Caco-2 (cell line): ENCODE data around the gene RSPH4A. TPM values are rescaled to one million over a fixed set of nuclear protein-coding genes. Genes with fewer than 3 reads are reported as not detected.

Experiments used
- BruUV-seq: library from RNA; stranded (reverse); fragments of 400-500 nt; replicated peaks from 2 replicates; lab custom pipeline; 2021; lab: Mats Ljungman, UMichigan
- CTCF ChIA-PET: fragments of 300-600 bp; sonication (Branson Sonifier 250); formaldehyde crosslinking; loops from one replicate; lab custom pipeline; 2022; ENCODE audit warnings: antibody characterized with exemption; lab: Charles Lee
- POLR2A ChIA-PET: fragments of 300-600 bp; sonication (Branson Sonifier 250); formaldehyde crosslinking; loops from one replicate; lab custom pipeline; 2022; ENCODE audit warnings: antibody characterized with exemption; lab: Charles Lee
- DNase-seq, 2 experiments: peaks; one replicate each; pipeline versions ENCODE4 v3.0.0 to v3.0.0-alpha.2; 2020 to 2022
- H3K27me3 ChIP-seq: replicated peaks from 2 replicates; pipeline ENCODE4 v1.6.0; 2011; ENCODE audit warnings: low read length; ENCODE audit not compliant: control insufficient read depth, insufficient read depth
- H3K36me3 ChIP-seq: 2 replicates; pipeline ENCODE4 v1.5.1; 2011; ENCODE audit warnings: low read length; ENCODE audit not compliant: control insufficient read depth, insufficient read depth
- H3K4me1 ChIP-seq: fragments of 250-450 bp; sonication (Bioruptor Pico); 2 replicates; pipeline ENCODE4 v1.5.1; 2020; ENCODE audit warnings: mild to moderate bottlenecking
- H3K4me3 ChIP-seq: 2 replicates; pipeline ENCODE4 v1.5.1; 2011; ENCODE audit warnings: low read depth, mild to moderate bottlenecking, control low read depth, low read length
- H3K9me3 ChIP-seq: fragments of 250-450 bp; sonication (Bioruptor Pico); 2 replicates; pipeline ENCODE4 v1.5.1; 2020; ENCODE audit warnings: mild to moderate bottlenecking, moderate library complexity
- H3K27ac Mint-ChIP-seq: one replicate; pipeline ENCODE4 v1.8.0; 2022; ENCODE audit warnings: mixed read lengths; ENCODE audit not compliant: unreplicated experiment
- H3K27me3 Mint-ChIP-seq: one replicate; pipeline ENCODE4 v1.8.0; 2022; ENCODE audit warnings: mixed read lengths; ENCODE audit not compliant: insufficient read depth, unreplicated experiment
- H3K36me3 Mint-ChIP-seq: one replicate; pipeline ENCODE4 v1.8.0; 2022; ENCODE audit warnings: mild to moderate bottlenecking, mixed read lengths; ENCODE audit not compliant: insufficient read depth, unreplicated experiment
- H3K4me1 Mint-ChIP-seq: one replicate; pipeline ENCODE4 v1.8.0; 2022; ENCODE audit warnings: low read depth, mixed read lengths; ENCODE audit not compliant: unreplicated experiment
- H3K4me3 Mint-ChIP-seq: one replicate; pipeline ENCODE4 v1.8.0; 2022; ENCODE audit warnings: mild to moderate bottlenecking, moderate library complexity, mixed read lengths; ENCODE audit not compliant: unreplicated experiment
- H3K9me3 Mint-ChIP-seq: one replicate; pipeline ENCODE4 v1.8.0; 2022; ENCODE audit warnings: mixed read lengths; ENCODE audit not compliant: unreplicated experiment
- intact Hi-C: fragments of 100-400 bp; cut with micrococcal nuclease; formaldehyde crosslinking; loops from one replicate; pipeline ENCODE4 v1.10.0; 2022; ENCODE audit not compliant: unreplicated experiment
- total RNA-seq: library from RNA; stranded (reverse); gene quantifications from 2 replicates; pipeline ENCODE4 v1.2.3, GENCODE V29; 2022
- TF ChIP-seq, protein P1 (sequence below), 2 experiments: fragments of 200-600 bp in 1 of 2; IDR thresholded peaks; 1 replicate in 1 of 2; 2 replicates in 1 of 2; pipeline versions ENCODE4 v1.5.1 to v1.8.0; 2011 to 2022; ENCODE audit warnings: antibody characterized with exemption in 1 of 2, control low read depth in 1 of 2, inconsistent platforms in 1 of 2, low read depth in 1 of 2, low read length in 1 of 2, mild to moderate bottlenecking in 1 of 2, moderate library complexity in 1 of 2; ENCODE audit not compliant: insufficient read depth in 1 of 2, severe bottlenecking in 1 of 2, unreplicated experiment in 1 of 2

The RSPH4A gene
- total RNA-seq, 1 experiment from 2014 or later, result 0.20 TPM

DNA sequence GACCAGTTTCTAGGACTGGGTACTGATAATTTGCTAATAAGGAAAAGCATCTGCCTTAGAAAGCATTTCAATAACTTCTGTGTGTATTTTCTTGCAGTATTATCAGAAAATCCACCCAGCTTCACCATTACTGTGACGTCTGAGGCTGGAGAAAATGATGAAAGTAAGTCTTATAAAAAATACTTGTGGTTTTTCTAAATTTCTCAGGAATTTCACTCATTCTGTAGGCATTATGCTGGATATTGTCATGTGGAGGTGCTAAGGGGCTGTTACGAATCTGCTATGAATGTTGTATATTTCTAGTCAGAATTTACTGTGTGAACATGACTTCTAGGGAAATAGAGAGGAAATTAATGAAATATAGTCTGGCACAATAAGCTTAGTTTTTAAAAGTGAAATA, 36.1 kb upstream of the RSPH4A start:
- H3K27ac Mint-ChIP-seq, result no peak overlapping the region
- ChIA-PET POLR2A (no interaction called here), CTCF (no interaction called here)
- H3K9me3 ChIP-seq, result no peaks in the 10 kb centered on the region
- BruUV-seq, result no TSS peak
- H3K36me3 ChIP-seq, result no peaks in the 10 kb centered on the region
- no peaks in the 10 kb centered on the region for H3K27me3 ChIP-seq
- H3K27me3 Mint-ChIP-seq, result no peaks in the 10 kb centered on the region
- H3K36me3 Mint-ChIP-seq, result peaks cover 45% of the 10 kb centered on the region
- intact Hi-C loops, result no loop called here
- no peak overlapping the region for H3K4me3 ChIP-seq
- no peak for DNase-seq
- H3K4me3 Mint-ChIP-seq, result no peak overlapping the region
- H3K9me3 Mint-ChIP-seq, result no peaks in the 10 kb centered on the region
- H3K4me1 Mint-ChIP-seq, result peaks cover 6% of the 10 kb centered on the region
- H3K4me1 ChIP-seq, result no peaks in the 10 kb centered on the region
- TF ChIP-seq, protein P1, sequence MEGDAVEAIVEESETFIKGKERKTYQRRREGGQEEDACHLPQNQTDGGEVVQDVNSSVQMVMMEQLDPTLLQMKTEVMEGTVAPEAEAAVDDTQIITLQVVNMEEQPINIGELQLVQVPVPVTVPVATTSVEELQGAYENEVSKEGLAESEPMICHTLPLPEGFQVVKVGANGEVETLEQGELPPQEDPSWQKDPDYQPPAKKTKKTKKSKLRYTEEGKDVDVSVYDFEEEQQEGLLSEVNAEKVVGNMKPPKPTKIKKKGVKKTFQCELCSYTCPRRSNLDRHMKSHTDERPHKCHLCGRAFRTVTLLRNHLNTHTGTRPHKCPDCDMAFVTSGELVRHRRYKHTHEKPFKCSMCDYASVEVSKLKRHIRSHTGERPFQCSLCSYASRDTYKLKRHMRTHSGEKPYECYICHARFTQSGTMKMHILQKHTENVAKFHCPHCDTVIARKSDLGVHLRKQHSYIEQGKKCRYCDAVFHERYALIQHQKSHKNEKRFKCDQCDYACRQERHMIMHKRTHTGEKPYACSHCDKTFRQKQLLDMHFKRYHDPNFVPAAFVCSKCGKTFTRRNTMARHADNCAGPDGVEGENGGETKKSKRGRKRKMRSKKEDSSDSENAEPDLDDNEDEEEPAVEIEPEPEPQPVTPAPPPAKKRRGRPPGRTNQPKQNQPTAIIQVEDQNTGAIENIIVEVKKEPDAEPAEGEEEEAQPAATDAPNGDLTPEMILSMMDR (IDR thresholded peaks at IDR 0.05; ENCODE audit: insufficient read depth in 1 of 2, low read depth in 1 of 2, low read length in 1 of 2, severe bottlenecking in 1 of 2, unreplicated experiment in 1 of 2), result no peak

DNA sequence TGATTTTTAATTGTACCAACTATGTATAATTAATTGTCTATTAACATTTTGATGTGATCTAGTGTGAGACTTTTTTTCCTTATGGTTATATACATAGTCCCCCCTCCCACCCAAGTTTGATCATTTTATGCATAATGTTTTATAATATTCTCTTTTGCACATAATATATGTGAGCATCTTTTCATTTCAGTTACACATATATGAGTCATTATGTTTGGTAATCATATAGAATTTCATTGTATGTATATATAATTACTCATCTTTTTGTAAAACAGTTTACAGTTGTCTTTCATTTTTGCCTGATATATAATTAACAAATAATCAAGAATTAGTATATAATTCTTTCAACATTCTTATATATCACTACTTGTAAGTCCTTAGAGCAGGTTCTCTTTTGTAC, 30.0 kb upstream of the RSPH4A start:
- no peaks in the 10 kb centered on the region for H3K36me3 ChIP-seq
- TF ChIP-seq, protein P1 (IDR thresholded peaks at IDR 0.05; ENCODE audit: insufficient read depth in 1 of 2, low read depth in 1 of 2, low read length in 1 of 2, severe bottlenecking in 1 of 2, unreplicated experiment in 1 of 2), result no peak
- intact Hi-C loops, result no loop called here
- Mint-ChIP-seq H3K36me3 (peaks cover 34% of the 10 kb centered on the region), H3K4me3 (no peak overlapping the region), H3K9me3 (no peaks in the 10 kb centered on the region), H3K4me1 (no peaks in the 10 kb centered on the region), H3K27me3 (no peaks in the 10 kb centered on the region), H3K27ac (no peak overlapping the region)
- no peaks in the 10 kb centered on the region for H3K9me3 ChIP-seq
- H3K4me3 ChIP-seq, result no peak overlapping the region
- POLR2A ChIA-PET, result no interaction called here
- CTCF ChIA-PET, result no interaction called here
- BruUV-seq, result no TSS peak
- H3K27me3 ChIP-seq, result no peaks in the 10 kb centered on the region
- no peak for DNase-seq
- H3K4me1 ChIP-seq, result no peaks in the 10 kb centered on the region

DNA sequence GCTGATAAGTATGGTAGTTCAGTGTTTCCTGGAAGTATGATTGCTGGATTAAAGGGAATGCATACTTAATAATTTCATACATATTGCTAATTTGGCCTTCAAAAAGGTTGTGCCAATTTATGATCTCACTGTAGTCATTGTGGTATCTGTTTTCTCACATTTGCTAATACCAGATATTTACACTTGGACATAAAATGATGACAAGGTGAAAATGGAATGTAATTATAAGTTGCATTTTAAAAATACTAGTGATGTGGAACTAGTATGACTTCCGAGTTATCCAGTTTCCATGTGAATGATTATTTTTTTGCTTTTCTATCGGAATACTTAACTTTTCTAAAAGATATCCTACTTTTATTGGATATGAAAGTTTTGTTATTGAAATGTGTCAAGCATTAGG, 29.5 kb upstream of the RSPH4A start:
- H3K4me1 Mint-ChIP-seq, result no peaks in the 10 kb centered on the region
- no peak overlapping the region for H3K4me3 Mint-ChIP-seq
- no peak overlapping the region for H3K27ac Mint-ChIP-seq
- intact Hi-C loops, result no loop called here
- Histone ChIP-seq H3K36me3 (no peaks in the 10 kb centered on the region), H3K4me1 (no peaks in the 10 kb centered on the region), H3K4me3 (no peak overlapping the region), H3K9me3 (no peaks in the 10 kb centered on the region), H3K27me3 (no peaks in the 10 kb centered on the region)
- H3K27me3 Mint-ChIP-seq, result no peaks in the 10 kb centered on the region
- no peaks in the 10 kb centered on the region for H3K9me3 Mint-ChIP-seq
- POLR2A ChIA-PET, result no interaction called here
- no peak for DNase-seq
- BruUV-seq, result no TSS peak
- peaks cover 34% of the 10 kb centered on the region for H3K36me3 Mint-ChIP-seq
- TF ChIP-seq, protein P1 (IDR thresholded peaks at IDR 0.05; ENCODE audit: insufficient read depth in 1 of 2, low read depth in 1 of 2, low read length in 1 of 2, severe bottlenecking in 1 of 2, unreplicated experiment in 1 of 2), result no peak
- CTCF ChIA-PET, result no interaction called here
